Measurements from ENCODE around the gene HPSE. TPM values are rescaled to one million over a fixed set of nuclear protein-coding genes. Genes with fewer than 3 reads are reported as not detected.
"Not testable (repeated sequence)": the region's sequence is repeated elsewhere in the genome, so short reads cannot be mapped to it uniquely, and the experiment has no call there.

HPSE gene
- total RNA-seq, 1 experiment from 2014 or later = 2.1 TPM

DNA sequence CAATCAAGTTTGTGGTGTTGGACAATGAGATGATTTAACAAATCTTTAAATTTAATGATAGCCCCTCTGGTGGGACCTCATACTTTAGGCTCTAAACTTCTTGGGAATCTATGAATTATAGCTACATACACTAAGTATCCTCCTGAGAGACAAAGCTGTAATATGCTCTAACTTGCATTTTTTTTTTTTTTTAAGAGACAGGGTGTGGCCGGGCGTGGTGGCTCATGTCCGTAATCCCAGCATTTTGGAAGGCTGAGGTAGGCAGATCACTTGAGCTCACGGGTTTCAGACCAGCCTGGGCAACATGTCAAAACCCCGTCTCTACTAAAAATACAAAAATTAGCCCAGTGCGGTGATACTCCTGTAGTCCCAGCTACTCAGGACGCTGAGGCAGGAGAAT, 26.7 kb downstream of the HPSE start:
- Histone ChIP-seq H3K27me3 (no peaks in the 10 kb centered on the region), H3K9me3 (no peaks in the 10 kb centered on the region), H3K36me3 (no peaks in the 10 kb centered on the region), H3K4me3 (no peak overlapping the region)
- DNase-seq = no peak

DNA sequence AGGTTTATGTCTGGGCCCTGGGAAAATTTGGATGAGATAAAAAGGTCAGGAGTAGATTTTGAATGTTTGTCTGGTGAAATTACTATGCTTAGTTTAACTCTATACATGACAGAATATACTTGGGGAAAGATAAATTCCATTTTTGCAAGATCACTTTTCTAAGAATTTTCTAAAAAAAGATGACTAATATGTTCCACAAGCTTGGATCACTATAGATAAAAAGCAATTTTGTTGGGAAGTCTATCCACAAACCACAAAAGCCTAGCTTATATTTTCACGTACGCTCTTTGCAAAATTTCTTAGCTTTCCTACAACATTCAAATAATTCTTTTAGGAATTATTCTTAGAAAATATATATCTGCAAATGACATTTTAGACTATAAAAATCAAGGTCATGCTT, 29.5 kb downstream of the HPSE start:
- Histone ChIP-seq H3K36me3 (no peaks in the 10 kb centered on the region), H3K9me3 (no peaks in the 10 kb centered on the region), H3K4me3 (no peak overlapping the region), H3K27me3 (no peaks in the 10 kb centered on the region)
- DNase-seq = no peak

DNA sequence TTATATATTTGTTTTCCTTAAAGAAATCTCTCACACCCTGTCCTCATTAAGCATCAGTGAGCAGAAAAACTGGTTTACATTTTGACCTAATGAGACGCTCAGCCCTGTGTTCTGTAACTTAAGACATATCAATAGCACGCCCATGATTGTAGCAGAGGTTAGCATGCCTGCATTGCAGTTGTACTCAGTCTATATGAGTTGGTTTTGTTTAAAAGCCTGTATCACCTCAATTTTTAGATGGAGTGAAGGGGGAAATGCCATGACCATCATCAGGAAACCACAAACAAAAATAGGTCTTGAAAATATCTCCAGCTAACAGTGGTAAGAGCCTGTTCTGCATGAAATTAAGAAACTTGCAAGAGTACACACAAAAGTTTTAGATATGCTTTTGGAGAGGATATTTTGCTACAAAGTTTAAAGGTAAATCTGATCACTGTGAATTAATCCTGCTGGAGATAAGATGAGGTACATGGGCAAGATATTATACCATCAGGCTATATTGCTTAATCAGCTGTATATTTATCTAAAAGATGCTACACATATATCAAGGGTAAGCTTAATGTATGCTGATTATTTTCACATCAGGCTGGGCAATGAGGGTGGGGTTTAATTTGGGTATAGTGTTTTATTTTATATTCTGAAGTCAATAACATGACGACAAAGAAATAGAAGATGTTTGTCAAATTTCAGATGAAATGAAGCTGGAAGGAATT, 36.9 kb downstream of the HPSE start:
- H3K4me3 ChIP-seq = no peak overlapping the region
- H3K27me3 ChIP-seq = no peaks in the 10 kb centered on the region
- no peaks in the 10 kb centered on the region for H3K9me3 ChIP-seq
- no peaks in the 10 kb centered on the region for H3K36me3 ChIP-seq
- DNase-seq = no peak

DNA sequence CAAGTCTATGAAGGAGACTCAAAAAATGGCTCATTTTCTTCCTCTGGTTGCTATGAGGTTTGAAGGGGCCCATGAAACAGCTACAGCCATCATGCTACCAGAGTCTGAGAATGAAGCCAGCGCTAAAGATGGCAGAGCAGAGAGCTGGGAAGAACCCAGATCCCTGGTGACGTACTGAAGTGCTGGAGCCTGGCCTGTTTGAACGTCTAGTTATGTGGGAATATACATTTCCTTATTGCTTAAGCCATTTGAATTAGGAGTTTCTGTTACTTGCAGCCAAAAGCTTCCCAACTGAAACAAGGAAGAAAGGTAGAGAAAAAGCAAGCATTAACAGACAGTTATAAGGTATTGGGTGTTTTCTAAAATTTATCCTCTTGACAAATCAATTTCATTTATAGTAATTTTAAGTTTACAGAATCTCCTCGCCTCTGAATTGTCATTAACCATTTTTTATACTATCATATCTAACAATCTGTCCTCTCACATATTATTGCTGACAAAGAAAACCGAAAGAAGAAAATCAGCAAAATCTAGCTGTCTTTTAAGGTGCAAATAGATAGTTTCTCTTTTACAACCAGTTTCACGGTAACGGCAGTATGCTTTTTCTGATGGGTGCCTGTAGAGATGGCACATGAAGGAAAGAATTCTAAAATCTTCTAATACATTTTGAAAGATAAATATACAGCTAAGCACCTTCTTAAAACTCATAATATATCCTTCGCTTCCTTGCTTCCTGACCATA, 41.2 kb downstream of the HPSE start:
- H3K27me3 ChIP-seq = no peaks in the 10 kb centered on the region
- no peak overlapping the region for H3K4me3 ChIP-seq
- no peak for DNase-seq
- H3K36me3 ChIP-seq = no peaks in the 10 kb centered on the region
- H3K9me3 ChIP-seq = no peaks in the 10 kb centered on the region

GRCh38 chr4:83290059-83290774, 44.4 kb downstream of the HPSE start:
- H3K36me3 ChIP-seq = not testable (repeated sequence)

DNA sequence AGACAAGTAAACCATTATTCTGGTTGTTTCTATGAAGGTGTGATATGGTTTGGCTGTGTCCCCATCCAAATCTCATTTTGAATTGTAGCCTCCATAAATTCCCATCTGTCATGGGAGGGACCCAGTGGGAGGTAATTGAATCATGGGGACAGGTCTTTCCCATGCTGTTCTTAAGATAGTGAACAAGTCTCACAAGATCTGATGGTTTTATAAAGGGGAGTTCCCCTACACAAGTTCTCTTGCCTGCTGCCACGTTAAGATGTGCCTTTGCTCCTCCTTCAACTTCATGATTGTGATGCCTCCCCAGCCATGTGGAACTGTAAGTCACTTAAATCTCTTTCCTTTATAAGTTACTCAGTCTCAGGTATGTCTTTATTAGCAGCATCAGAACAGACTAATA, 46.3 kb downstream of the HPSE start:
- H3K4me3 ChIP-seq, DNase-seq, H3K36me3 ChIP-seq, H3K9me3 ChIP-seq, H3K27me3 ChIP-seq: not testable (repeated sequence)

More at GRCh38 chr4:83290059-83290774, 44.4 kb downstream of the HPSE start:
- not testable (repeated sequence) for H3K9me3 ChIP-seq, H3K27me3 ChIP-seq, DNase-seq, H3K4me3 ChIP-seq

GRCh38 chr4:83285055-83285407, 49.6 kb downstream of the HPSE start:
- Histone ChIP-seq H3K4me3 (peak overlapping the region; percentile 68), H3K27me3 (no peaks in the 10 kb centered on the region)
- peak; percentile 3 for DNase-seq

DNA sequence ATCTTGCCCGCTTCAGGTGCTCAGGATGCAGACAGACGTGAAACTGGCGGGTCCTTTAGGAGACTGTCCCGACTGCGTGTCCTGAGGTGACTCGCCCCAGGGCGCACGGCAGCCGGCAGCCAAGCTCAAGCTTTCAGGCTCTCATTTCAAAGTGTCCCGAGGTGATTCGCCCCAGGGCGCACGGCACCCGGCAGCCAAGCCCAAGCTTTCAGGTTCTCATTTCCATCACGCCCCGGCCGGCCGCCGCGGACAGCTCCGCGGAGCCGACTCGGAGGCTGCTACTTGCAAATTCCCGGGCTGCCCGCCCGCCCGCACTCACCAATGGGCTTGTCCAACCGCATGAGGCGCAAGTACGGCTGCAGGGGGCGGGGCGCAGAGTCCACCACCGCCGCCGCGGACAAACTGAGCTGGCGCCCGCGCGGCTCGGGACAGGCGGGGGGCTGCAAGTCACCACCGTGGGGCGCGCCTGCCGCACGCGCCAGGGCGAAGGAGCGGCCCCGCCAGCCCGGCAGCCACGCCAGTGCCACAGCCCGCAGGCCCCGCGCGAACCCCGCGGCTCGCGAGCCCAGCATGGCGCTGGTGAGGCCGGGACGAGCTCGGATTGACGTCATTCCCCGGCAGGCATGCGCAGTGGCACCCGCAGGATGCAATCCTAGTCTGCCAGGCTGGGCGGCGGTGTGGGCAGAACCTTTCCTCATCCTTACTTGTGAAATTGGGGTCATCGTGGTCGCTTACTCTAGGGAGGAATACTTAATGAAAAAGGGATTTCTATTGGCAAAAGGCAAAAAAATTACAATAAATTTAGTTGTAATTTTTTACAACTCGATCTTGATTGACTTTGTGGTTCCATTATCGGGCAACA, 50.2 kb downstream of the HPSE start, which contains the start of gene COQ2:
COQ2 (minus strand) TSS at position 606 of the 862 bp plus-strand sequence; CDS start at position 572, 34 bp downstream.
- Histone ChIP-seq H3K4me3 (peak within 1 kb of the TSS; percentile 68), H3K27me3 (no peaks in the 10 kb centered on the region), H3K9me3 (no peaks in the 10 kb centered on the region), H3K36me3 (no peaks in the 10 kb centered on the region; the same call in 1 of the 2 replicates)
- DNase-seq = peak; percentile 92

More at GRCh38 chr4:83285055-83285407, 49.6 kb downstream of the HPSE start:
- H3K9me3 ChIP-seq = no peaks in the 10 kb centered on the region
- no peaks in the 10 kb centered on the region; the same call in 1 of the 2 replicates for H3K36me3 ChIP-seq

DNA sequence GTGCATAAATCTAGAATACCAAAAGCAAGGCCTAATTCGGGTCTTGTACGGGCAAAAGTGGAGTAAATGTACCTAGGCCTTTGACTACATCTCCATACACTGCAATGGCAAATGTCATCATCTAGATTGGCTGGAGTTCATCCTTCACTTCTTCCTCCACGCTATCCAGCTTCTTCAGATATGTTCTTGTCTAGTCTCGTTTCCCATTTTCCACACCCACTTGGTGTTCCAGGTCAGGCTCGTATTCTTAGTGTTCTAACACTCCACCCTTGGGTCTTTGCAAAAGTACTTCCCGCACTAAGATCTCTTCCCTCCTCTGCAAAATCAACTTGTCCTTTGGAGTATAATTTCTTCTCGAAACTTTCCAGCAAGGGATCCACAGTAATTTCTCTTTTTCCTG, 51.5 kb downstream of the HPSE start:
- no peak for DNase-seq
- Histone ChIP-seq H3K27me3 (no peaks in the 10 kb centered on the region), H3K9me3 (no peaks in the 10 kb centered on the region), H3K4me3 (no peak overlapping the region), H3K36me3 (no peaks in the 10 kb centered on the region; the same call in none of the 2 replicates)

- H3K36me3 ChIP-seq = no peaks in the 10 kb centered on the region; the same call in none of the 2 replicates
- H3K4me3 ChIP-seq = no peak overlapping the region
- no peak for DNase-seq
- H3K9me3 ChIP-seq = no peaks in the 10 kb centered on the region
- H3K27me3 ChIP-seq = no peaks in the 10 kb centered on the region
These were observed 52.6 kb downstream of the HPSE start for GRCh38 chr4:83282049-83282535.

DNA sequence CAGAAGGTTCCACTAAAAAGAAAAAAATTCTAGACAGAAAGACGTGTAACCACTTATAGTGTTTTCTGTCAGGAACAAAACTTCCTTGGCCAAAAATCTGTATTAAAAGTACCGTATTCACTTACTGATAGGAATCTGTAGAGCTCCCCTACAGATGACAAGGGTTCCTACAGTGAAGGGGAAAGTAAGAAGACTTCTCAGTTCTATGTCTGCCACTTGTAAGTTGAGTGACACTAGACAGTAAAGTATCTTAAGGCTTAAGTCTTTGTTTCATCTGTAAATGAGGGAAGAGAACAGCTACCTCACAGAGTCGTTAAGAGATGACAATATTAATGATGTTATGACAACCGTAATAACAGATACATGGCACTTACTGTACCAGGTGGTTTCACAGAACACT, 53.3 kb downstream of the HPSE start:
- H3K4me3 ChIP-seq = no peak overlapping the region
- no peaks in the 10 kb centered on the region; the same call in none of the 2 replicates for H3K36me3 ChIP-seq
- no peak for DNase-seq
- H3K27me3 ChIP-seq = no peaks in the 10 kb centered on the region
- no peaks in the 10 kb centered on the region for H3K9me3 ChIP-seq

DNA sequence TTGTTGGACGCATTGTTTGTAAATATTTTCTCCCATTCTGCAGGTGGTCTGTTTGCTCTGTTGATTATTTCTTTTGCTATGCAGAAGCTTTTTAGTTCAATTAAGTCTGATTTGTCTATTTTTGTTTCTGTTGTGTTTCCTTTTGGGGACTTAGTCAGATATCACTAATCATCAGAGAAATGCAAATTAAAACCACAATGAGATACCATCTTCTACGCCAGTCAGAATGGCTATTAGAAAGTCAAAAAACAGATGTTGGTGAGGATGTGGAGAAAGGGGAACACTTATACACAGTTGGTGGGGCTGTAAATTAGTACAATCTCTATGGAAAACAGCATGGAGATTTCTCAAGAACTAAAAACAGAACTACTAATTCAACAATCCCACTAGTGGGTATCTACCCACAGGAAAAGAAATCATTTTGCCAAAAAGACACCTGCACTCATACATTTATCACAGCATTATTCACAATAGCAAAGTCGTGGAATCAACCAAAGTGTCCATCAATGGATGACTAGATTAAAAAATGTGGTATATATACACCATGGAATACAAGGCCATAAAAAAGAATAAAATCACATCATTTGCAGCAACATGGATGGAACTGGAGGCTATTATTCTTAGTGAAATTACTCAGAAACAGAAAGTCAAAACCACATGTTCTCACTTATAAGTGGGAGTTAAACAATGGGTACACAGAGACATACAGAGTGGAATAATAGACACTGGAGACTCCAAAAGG, 58.2 kb downstream of the HPSE start:
- Histone ChIP-seq H3K4me3 (no peak overlapping the region), H3K36me3 (peaks cover 9% of the 10 kb centered on the region), H3K9me3 (no peaks in the 10 kb centered on the region), H3K27me3 (no peaks in the 10 kb centered on the region)
- no peak for DNase-seq

DNA sequence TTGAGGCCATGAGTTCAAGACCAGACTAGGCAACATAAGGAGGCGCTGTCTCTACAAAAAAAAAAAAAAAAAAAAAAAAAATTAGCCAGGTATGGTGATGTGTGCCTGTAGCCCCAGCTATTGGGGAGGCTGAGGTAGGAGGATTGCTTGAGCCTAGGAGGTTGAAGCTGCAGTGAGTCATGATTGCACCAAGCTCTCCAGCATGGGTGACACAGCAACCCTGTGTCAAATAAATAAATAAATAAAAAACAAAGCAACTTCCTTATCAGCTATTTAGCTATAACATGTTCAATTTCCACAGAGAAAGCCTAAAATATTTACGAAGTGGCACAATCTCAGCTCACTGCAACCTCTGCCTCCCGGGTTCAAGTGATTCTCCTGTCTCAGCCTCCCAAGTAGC, 60.7 kb downstream of the HPSE start:
- H3K4me3 ChIP-seq, H3K9me3 ChIP-seq, DNase-seq, H3K27me3 ChIP-seq, H3K36me3 ChIP-seq: not testable (repeated sequence)

- H3K9me3 ChIP-seq = no peaks in the 10 kb centered on the region
- H3K4me3 ChIP-seq = no peak overlapping the region
These were observed 61.7 kb downstream of the HPSE start for GRCh38 chr4:83272900-83273299.

GRCh38 chr4:83269256-83269655, 65.4 kb downstream of the HPSE start:
- Histone ChIP-seq H3K27me3 (no peaks in the 10 kb centered on the region), H3K4me3 (no peak overlapping the region), H3K9me3 (no peaks in the 10 kb centered on the region), H3K36me3 (peaks cover 6% of the 10 kb centered on the region; the same call in 1 of the 2 replicates)
- no peak for DNase-seq

More at GRCh38 chr4:83272900-83273299, 61.7 kb downstream of the HPSE start:
- DNase-seq = no peak
- Histone ChIP-seq H3K36me3 (peaks cover 9% of the 10 kb centered on the region), H3K27me3 (no peaks in the 10 kb centered on the region)

DNA sequence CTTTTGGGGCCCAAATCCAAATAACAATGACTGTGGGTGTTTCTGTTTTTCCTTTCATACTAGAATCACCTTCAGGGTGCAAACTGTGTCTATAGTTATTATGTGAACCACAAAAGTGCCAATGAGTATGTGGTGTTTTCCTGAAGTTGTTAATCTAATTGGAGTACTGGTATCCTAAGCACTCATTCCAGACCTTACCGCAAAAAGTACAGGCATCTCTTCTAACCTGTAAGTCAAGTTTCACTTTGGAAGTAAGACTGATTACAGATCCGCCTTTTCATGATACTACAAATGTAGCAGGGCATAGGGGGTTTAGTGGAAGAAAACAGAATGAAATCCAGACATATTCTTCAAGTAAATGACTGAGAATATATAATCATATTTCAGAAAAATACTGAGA, 66.2 kb downstream of the HPSE start:
- DNase-seq = no peak
- Histone ChIP-seq H3K27me3 (no peaks in the 10 kb centered on the region), H3K4me3 (no peak overlapping the region), H3K36me3 (peaks cover 6% of the 10 kb centered on the region), H3K9me3 (no peaks in the 10 kb centered on the region)

Measured in MG63 (cell line).